Activated T-cell treated with anti-CD3 and anti-CD28 coated beads for 4 hours (primary cell): Measurements from ENCODE around the gene RSPH1.
A peak's percentile ranks its signal among the peaks of the same experiment; 100 is the strongest.

Experiments used
- DNase-seq: peaks from one replicate; pipeline ENCODE4 v3.0.0-alpha.2; 2020

Gene RSPH1

DNA sequence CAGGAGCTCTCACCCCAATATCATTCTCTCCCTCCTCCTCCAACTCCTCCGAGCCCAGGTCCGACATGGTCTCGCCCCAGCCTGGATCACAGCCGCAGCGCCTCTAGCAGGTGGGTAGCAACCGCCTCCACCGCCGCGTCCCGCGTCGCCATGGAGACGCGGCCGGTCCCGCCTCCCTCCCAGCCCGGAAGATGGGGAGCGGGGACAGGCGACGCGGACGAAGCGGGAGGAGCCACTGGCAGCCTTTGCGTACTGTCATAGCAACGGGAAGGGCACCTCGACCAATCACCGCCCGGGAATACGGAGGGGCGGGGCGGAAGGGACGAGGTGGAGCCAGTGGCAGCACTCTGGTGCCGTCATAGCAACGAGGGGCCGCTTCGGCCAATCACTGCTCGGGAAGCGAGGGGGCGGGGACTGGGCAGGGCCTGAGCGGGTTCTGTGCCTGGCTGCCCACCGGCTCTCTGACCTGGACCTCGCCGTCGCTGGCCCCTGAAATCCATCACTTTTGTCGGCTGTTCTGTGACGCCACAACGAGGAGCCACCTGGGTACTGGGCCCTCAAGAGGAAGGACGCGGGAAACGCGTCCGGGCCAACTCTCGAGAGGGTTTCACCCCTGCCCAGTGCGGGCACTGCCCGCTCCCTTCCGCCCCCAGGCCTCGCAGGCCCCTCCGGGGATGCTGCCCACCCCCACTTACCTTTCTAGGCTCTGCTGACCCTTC, at the start of gene RSPH1:
Gene RSPH1, minus strand, starts transcription at position 105 of the 719 bp plus-strand sequence. Its CDS starts 38 bp downstream, at position 67.
- DNase-seq: peak; percentile 99

DNA sequence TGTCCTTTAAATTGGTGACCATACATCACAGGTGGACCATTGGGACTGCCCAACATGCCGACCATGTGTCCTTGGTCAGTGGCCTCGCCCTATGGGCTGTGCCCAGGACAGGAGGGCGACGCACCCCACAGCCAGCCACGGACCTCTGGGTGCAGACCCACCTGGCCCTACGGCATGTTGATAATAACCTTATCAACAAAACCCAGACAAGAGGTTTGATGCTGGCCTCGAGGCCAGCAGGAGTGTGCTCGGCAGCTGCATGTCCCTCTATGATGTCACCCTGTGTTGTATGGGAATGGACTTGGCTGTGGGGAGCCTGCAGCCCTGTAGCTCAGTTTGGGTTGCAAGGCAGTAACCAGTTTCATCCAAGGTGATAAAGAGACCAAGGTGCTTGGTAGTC, 49.7 kb upstream of the RSPH1 start:
- no peak for DNase-seq

GRCh38 chr21:42545317-42545716, 49.3 kb upstream of the RSPH1 start:
- DNase-seq: no peak

DNA sequence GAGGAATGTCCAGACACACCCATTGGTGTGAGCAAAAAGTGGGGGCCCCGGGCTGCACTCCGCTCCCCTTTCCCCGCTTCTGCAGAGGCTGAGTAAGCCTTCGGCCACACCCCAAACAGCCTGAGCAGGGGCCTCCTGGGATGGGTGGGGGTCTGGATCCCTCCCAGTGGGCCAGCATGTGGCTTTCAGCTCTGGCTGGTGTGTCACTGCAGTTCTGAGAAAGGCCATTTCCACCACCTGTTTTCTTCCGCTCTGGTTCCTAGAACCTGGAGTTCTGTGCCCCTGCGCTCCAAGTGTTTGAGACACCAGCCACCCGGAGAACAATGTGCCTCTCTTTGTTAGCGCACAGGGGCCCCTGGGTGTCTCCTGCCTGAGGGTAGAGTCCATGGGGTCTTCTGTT, 48.5 kb upstream of the RSPH1 start:
- no peak for DNase-seq

- no peak for DNase-seq
Observed at GRCh38 chr21:42543106-42543847, 47.3 kb upstream of the RSPH1 start.

GRCh38 chr21:42542596-42542995, 46.6 kb upstream of the RSPH1 start:
- no peak for DNase-seq

- no peak for DNase-seq
Observed at GRCh38 chr21:42542196-42542595, 46.2 kb upstream of the RSPH1 start.

- no peak for DNase-seq
Observed at GRCh38 chr21:42541618-42542017, 45.6 kb upstream of the RSPH1 start.

DNA sequence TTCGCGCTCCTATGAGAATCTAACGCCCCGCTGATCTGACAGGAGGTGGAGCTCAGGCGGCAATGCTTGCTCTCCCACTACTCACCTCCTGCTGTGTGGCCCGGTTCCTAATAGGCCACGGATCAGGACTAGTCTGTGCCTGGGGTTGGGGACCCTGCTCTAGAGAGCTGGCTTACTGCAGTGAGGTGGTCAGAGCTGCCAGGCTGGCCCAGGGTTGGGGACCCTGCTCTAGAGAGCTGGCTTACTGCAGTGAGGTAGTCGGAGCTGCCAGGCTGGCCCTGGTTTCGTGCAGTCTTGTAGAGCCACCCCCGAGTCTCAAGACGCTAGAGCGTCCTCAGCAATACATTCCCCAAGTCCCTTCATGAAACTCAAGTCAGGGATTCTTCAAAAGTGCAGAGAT, 45.1 kb upstream of the RSPH1 start:
- no peak for DNase-seq

DNA sequence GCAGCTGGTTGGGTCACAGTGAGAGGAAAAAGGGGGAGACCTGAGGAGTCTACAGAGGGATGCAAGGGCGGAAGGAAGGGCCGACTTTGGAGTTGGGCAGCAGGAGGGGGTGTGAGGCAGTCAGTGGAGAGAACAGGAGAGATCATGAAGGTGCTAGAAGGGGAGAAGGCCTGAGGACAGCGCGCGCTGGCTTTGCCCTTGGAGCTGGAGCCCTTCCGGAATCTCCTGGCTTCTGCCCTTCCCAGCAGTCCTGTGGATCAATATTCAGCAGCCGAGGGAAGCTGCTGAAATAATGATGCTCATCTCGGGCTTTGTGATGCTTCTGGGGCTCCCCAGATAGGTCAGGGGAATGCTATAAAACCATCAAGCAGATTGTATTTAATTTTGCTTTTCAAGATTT, 44.4 kb upstream of the RSPH1 start:
- DNase-seq: no peak

- no peak for DNase-seq
Observed at GRCh38 chr21:42539931-42540343, 43.9 kb upstream of the RSPH1 start.

GRCh38 chr21:42539342-42539741, 43.3 kb upstream of the RSPH1 start:
- no peak for DNase-seq

GRCh38 chr21:42538479-42539275, 42.7 kb upstream of the RSPH1 start:
- no peak for DNase-seq

- DNase-seq: no peak
Observed at GRCh38 chr21:42537106-42537742, 41.2 kb upstream of the RSPH1 start.

DNA sequence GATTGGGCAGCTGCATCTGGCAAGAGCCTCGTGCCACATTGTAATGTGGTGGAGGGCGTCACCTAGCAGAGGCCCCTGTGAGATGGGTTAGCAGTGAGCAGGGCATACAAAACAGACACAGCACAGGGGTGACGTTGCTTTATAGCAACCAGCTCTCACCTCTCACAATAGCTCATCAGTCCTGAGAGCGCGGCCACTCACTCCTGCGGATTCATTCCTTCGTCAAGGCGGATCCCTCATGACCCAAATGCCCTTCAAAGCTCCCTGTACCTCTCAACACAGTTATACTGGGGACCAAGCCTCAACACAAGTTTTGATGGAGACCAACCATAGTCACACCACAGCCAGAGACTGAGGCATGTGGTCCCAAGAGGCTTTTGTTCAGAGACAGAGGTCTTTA, 40.6 kb upstream of the RSPH1 start:
- no peak for DNase-seq

DNA sequence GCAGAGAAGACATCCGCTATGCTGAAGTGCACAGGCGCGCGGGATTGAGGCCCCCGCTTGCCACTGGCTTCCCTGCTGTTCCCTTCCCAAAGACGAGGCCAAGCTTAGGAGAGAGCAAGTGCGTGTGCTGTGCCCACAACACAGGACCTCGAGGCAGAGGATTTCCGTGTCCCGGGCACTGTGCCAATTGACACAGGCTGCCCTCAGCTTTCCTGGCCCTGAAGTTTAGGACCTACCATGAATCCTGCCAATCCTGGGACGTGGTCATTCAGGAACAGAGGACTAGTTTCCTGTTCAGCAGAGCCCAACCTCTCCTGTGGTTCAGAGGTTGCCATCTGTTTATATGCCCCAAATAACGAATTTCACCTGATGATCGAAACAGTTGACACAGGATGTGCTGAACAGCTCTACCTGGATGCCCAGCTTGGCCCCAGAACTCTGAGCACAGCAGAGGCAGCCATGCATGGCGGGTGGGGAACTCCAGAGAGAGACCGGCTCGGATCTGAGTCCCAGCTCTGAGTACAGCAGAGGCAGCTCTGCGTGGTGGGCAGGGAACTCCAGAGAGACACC, 39.7 kb upstream of the RSPH1 start:
- DNase-seq: no peak

DNA sequence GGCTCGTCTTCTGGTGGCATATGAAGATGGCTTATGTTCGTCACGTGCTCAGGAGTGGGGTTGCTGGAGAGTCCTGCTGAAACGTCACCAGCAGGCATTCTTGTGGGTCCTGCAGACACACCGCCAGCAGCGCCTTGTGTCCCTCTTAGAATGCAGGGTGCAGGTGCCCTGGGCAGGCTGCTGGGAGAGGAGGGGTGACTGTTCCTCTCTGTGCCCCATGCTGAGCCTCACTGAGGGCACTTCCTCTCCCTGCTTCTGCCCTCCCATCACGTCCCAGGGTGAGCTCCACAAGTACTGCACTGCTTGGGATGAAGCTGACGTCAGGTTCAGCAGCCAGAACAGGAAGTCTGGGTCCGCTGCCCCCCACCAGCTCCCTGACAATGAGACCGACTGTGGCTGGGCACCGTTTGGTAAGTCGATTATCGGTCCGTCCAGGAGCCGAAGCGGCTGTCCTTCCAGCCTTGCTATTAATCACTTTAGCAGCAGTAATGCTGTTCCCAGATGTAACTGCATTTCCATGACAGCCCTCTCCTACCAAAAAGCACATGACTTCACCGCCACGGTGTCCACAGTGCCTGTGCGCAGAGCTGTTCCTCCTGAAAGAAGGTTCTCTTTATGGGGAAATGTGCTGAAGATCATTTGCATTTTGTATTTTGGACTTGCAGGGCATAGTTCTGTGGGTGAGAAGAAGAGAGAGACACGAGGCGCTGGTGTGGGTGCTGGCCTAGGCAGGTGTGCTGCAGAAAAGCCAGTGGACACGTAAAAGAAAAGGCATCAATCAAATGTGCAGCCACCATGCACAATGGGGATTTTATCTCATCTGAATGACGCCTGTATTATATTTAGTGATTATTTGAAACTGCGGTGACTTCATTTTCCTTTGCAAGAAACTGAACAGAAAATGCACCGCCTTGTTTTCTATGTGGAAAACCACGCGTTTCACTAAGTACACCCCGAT, 38.7 kb upstream of the RSPH1 start:
- no peak for DNase-seq

DNA sequence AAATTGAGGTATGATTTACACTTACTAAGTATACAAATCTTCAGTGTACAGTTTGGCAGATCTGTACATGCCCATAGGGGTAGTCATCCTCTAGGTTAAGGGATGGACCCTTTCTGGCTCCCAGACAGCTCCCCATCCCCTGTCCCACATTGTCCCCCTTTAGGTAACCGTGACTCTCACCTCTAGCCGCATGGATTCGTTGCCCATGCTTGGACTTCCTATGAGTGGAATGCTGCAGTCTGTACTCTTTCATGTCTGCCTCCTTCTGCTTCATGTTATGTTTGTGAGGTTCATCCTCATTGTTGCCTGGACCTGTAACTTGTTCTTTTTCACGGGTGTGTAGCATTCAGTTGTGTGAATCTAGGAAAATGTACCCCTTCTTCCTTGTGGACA, 37.9 kb upstream of the RSPH1 start:
- no peak for DNase-seq

DNA sequence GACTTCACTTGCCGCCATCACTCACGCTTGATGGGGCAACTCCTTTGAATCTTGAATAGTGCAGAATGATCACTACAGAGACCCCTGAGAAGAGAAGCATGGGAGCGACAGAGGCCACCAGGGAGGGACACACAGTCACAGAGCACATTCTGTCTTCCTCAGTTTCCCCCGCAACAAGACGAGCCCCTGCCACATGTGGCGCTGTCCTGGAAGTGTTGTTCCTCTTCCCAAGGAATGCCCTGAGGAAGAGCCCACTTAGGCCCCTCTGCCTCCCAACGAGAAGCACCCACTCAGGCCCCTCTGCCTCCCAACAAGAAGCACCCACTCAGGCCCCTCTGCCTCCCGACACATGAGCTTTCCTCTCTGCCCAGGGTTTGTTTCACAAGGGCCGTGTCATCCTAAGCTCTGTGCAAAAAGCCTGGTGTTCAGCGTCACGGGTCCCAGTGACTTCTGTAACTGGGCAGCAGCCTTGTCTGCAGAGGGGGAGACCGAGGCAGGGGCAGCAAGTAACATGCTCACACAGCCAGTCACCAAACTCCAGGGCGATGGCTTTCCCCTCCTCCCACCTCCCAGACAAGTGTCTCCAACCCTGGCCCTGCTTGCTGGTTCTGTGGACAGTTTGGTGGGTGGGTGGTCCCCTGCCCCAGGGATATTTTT, 37.4 kb upstream of the RSPH1 start:
- no peak for DNase-seq

DNA sequence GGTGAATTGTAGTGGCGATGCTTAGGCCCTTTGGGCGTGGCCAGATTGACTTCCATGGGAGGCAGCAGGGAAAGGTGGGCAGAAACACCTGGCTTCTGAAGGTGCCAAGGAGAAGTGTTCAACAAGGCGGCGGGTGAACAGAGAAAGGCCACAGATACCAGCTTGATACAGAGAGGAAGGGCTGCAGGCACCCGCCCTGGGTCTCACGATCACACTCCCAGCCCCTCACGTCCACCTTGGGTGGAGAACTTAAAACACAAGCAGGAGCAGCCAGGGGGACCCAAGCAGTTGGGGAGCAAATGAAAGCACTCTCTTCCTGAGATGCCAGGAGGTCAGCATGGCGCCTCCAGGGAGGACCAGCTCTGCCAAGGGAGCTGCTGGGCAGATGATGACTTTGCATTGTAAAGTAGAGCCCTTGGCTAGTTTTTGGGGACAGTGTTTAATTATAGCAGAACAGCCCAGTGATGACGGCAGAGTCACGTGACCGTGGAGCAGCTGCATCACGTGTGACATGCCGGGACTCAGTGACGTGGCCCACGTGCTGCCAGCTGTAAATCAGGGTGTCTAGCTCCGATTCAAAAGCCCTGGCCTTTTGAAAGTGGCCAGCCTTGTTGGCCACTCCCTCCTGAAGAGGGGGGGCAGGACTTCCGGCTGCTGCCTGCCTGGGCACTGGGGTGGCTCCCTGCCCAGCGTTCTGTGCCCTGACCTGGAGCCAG, 36.6 kb upstream of the RSPH1 start:
- DNase-seq: no peak
